ENCODE results near the gene ADAMTS13.

Gene ADAMTS13

DNA sequence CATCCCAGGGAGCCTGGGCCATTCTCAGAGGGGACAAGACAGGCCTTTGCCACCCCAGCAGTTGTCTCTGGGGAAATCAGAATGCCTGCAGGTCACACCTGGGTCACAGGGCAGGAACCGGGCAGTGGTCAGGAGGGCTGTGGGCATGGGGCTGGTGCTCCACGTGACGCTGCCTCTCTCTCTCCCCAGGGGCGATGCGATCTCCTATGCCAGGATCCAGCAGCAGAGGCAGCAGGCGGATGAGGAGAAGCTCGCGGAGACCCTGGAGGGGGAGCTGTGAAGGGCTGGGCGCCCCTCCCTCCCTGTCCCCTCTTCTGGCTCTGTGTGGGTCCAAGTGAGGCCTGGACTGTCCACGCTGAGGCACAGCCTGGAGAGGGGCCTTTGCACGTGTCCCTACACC, 46.2 kb downstream of the ADAMTS13 start:
- TF ChIP-seq, protein P1, sequence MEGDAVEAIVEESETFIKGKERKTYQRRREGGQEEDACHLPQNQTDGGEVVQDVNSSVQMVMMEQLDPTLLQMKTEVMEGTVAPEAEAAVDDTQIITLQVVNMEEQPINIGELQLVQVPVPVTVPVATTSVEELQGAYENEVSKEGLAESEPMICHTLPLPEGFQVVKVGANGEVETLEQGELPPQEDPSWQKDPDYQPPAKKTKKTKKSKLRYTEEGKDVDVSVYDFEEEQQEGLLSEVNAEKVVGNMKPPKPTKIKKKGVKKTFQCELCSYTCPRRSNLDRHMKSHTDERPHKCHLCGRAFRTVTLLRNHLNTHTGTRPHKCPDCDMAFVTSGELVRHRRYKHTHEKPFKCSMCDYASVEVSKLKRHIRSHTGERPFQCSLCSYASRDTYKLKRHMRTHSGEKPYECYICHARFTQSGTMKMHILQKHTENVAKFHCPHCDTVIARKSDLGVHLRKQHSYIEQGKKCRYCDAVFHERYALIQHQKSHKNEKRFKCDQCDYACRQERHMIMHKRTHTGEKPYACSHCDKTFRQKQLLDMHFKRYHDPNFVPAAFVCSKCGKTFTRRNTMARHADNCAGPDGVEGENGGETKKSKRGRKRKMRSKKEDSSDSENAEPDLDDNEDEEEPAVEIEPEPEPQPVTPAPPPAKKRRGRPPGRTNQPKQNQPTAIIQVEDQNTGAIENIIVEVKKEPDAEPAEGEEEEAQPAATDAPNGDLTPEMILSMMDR (IDR thresholded peaks at IDR 0.05) = no peak

DNA sequence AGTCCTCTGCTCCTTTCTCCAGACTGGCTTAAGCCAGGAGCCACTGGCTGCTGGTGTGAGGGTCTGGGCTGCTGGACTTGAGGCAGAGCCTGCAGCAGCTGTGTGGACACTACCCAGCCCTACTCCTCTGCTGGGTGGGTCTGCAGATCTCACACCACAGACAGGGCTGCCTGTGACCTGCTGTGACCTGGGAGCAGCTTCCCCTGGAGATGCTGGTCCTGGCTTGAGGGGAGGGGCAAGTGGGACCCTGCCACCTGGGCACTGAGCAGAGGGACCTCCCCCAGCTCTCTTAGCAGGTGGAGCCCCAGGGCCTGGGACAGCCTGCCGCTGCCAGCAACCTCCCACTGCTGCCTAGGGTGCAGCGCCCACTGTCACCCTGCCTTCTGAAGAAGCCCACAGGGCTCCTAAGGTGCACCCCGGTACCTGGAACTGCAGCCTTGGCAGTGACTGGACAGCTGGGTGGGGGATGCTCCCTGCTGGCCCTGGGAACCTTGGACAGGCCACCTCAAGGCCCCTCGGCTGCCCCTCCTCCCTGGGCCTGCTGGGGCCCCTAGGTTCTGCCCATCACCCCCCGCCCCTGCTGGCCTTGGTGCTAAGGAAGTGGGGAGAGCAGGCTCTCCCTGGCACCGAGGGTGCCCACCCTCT, 46.7 kb downstream of the ADAMTS13 start:
- TF ChIP-seq, protein P1 (IDR thresholded peaks at IDR 0.05) = no peak

DNA sequence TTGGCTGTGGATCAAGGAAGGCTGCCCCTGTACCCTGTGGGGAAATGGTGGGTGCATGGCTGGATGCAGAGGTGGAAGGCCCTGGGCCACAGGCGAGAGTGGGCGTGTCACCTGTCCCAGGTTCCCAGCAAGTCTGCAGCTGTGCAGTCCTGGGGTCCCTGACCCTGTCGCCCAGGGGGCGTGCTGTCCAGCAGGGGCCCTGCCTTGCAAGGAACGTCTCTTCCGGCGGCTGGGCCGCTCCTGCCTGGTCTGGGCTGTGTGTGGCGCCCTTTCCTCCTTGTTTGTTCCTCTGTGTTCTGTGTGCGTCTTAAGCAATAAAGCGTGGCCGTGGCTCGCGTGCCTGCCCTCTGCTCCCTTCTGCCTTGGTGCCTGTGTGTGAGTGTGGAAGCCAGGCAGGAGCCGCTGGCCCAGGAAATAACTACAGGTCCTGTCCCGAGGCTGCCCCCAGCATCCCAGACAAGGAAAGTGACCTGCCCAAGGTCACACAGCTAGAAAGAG, 48.3 kb downstream of the ADAMTS13 start:
- TF ChIP-seq, protein P1 (IDR thresholded peaks at IDR 0.05) = no peak

DNA sequence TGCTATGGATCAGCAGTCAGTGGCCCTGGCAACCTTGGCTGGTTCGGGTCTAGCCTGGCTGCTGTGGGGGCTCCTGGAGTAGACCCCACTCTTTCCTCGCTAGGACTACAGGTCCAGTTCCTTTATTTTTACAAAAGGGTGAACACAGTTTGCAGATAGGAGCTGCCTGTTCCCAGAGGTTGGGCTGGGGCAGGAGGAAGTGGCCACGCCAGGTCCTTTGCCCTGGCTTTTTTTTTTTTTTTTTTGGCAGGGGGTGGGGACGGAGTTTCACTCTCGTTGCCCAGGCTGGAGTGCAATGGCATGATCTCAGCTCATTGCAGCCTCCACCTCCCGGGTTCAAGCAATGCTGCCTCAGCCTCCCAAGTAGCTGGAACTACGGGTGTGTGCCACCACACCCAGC, 48.8 kb downstream of the ADAMTS13 start:
- TF ChIP-seq, protein P1 (IDR thresholded peaks at IDR 0.05) = no peak

DNA sequence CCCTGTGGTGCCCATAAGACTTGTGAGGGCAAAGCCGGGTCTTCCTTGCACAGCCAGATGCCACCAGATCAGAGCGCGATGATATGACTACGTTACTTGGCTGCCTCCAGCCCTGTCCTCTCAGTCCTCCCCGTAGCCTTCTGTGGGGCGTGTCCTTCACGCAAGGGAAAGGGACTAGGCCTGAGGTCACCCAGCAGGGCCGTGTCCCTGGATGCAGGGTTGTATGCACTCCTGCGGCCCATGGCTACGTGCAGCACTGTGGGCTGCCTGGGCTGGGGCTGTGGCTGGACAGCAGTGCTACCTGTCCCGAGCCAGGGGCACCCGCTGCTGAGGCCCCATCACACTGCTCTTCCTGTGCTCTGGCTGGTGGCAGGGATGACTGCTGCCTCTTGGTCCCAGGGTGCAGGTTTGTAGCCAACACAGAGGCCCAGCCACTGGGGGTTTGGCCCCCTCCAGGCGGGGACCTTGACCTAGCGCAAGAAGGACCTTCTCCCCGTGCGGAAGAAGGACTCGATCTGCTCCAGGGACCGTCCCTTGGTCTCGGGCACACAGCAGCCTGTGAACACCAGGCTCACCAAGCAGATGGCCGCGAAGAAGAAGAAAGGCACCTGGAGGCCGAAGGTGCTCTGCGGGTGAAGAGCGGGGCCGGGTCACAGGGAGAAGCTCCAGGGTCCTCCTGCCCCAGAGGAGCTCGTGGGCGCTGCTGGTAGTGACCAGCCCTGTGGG, 49.5 kb downstream of the ADAMTS13 start:
- TF ChIP-seq, protein P1 (IDR thresholded peaks at IDR 0.05) = no peak

DNA sequence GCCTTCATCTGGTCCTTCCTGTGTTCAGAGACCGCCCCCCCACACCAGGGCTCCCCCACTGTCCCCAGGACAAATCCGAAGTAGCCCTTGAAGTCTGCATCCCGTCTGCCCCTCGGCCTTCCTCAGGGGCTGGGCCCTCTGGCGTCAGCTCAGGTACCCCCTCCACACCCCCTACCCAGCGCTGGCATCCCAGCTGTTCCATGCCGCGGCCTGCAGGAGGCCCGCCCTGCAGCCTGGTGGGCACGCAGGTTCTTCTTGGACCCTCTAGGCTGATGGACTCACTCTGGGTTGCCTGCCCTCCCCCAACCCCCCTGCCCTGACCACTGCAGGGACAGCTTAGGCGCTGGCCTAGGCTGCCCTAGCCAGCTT, 50.1 kb downstream of the ADAMTS13 start:
- TF ChIP-seq, protein P1 (IDR thresholded peaks at IDR 0.05) = no peak

DNA sequence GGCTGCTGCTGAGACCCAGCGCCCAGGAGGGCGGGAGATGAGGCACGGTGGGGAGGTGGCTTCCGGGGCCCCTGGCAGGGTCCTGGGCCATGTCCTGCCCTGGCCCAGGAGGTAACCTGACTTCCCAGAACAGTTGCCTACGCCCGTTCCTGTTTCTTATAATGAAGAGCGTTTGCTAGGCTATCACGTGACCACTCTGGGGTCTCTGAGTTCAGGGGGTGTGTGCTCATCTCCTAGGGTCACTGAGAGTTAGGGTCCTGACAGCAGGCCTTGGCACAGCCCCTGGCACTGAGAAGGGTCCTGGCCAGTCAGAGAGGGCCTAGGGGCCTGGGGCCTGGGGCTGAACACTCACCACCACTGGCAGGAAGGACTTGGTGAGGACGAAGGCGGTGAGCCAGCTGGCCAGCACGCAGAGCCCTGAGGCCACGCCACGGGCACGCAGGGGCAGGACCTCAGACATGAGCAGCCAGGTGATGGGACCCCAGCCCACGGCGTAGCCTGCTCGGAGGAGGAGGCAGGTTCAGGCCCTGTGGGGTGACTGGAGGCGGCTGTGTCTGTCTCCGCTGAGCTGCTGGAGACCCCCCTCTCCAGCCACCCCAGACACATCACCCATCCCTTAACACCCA, 50.7 kb downstream of the ADAMTS13 start:
- TF ChIP-seq, protein P1 (IDR thresholded peaks at IDR 0.05) = no peak

Measured in LNCAP (cell line).